ENCODE measurements around the gene KRTAP12-2.
"Not testable (repeated sequence)": the region's sequence is repeated elsewhere in the genome, so short reads cannot be mapped to it uniquely, and the experiment has no call there.

The KRTAP12-2 gene

GRCh38 chr21:44671911-44672310 is 5.2 kb upstream of the KRTAP12-2 start:
- H3K27me3 Mint-ChIP-seq: no peaks in the 10 kb centered on the region
- H3K4me1 Mint-ChIP-seq: no peaks in the 10 kb centered on the region
- no peak overlapping the region for H3K4me3 Mint-ChIP-seq
- H3K9me3 Mint-ChIP-seq: peaks cover 24% of the 10 kb centered on the region
- H3K27ac Mint-ChIP-seq: no peak overlapping the region
- peaks cover 12% of the 10 kb centered on the region for H3K36me3 Mint-ChIP-seq

DNA sequence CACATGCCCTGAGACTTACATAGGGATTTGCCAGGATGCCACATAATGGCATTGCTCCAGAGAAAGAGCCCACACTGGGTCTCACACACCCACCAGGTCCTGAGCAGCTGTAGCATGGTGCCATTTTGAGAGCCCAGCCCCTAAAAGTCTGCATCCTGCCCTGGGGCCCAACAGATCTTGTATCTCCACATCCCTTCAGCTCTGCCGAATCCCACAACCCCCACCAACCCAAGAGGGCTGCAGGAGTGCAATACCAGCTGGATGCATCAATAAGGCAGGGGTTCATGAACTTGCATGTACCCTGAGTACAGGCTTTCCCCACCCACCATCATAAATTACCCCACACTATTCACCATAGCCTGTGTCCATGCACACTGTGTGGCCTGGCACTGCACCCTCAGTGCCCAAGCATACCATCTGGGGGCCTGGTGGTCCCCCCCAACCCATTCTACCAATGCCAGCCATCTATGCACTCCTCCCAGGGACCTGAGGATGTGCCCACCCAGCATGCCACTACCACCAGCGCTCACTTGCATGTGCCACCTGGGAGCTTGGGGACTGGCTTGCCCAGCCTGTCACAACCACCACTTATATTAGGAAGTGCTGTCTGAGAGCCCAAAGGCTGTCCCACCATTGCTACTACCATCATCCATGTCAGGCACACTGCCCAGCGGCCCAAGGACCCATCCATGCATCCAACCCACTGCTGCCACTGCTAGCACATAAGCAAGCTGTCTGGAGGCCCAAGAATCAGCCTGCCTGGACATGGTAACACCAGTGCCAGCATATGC is 4.1 kb upstream of the KRTAP12-2 start:
- no peak overlapping the region for H3K4me3 Mint-ChIP-seq
- H3K9me3 Mint-ChIP-seq: peaks cover 24% of the 10 kb centered on the region
- peaks cover 3% of the 10 kb centered on the region for H3K4me1 Mint-ChIP-seq
- H3K27ac Mint-ChIP-seq: no peak overlapping the region
- no peaks in the 10 kb centered on the region for H3K27me3 Mint-ChIP-seq
- H3K36me3 Mint-ChIP-seq: peaks cover 12% of the 10 kb centered on the region

GRCh38 chr21:44667612-44668011 is 885 bp upstream of the KRTAP12-2 start:
- H3K27me3 Mint-ChIP-seq: no peaks in the 10 kb centered on the region
- H3K9me3 Mint-ChIP-seq: peaks cover 5% of the 10 kb centered on the region
- H3K36me3 Mint-ChIP-seq: peaks cover 7% of the 10 kb centered on the region
- H3K27ac Mint-ChIP-seq: no peak overlapping the region
- no peak overlapping the region for H3K4me3 Mint-ChIP-seq
- peaks cover 3% of the 10 kb centered on the region for H3K4me1 Mint-ChIP-seq

DNA sequence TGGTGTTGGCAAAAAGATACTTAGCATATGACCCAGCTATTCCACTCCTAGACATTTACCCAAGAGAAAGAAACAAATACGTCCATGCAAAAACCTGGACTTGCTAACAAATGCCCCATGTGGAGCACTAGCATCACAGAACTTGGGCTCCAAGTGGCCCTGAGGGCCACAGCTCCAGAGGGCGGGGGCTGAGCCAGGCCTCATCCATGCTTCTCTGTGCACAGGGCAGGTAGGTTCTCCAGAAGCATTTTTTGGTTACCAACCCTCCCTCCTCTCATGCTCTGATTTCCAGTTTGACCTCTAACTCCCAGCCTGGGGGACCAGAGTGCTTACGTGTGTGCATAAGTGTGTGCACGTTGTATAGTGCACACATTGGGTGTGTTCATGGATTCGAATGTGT is 2.0 kb downstream of the KRTAP12-2 start:
- peak overlapping the region; percentile 73 for H3K27ac Mint-ChIP-seq
- H3K36me3 Mint-ChIP-seq: peaks cover 3% of the 10 kb centered on the region
- peaks cover 7% of the 10 kb centered on the region for H3K4me1 Mint-ChIP-seq
- no peak overlapping the region for H3K4me3 Mint-ChIP-seq
- H3K9me3 Mint-ChIP-seq: peaks cover 12% of the 10 kb centered on the region
- H3K27me3 Mint-ChIP-seq: no peaks in the 10 kb centered on the region

DNA sequence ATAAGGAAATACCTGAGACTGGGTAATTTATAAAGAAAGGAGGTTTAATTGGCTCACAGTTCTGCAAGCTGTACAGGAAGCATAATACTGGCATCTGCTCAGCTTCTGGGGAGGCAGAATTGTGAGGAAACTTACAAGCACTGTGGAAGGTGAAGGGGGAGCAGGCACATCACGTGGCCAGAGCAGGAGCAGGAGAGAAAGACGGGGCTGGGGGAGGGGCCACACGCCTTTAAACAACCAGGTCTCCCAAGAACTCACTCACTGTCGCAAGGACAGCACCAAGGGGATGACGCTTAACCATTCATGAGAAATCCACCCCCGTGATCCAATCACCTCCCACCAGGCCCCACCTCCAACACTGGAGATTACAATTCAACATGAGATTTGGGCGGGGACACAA is 5.2 kb downstream of the KRTAP12-2 start:
- Mint-ChIP-seq H3K9me3 (peaks cover 14% of the 10 kb centered on the region), H3K4me1 (peaks cover 38% of the 10 kb centered on the region), H3K27ac (peak overlapping the region; percentile 20)
- not testable (repeated sequence) for H3K4me3 Mint-ChIP-seq, H3K27me3 Mint-ChIP-seq, H3K36me3 Mint-ChIP-seq

GRCh38 chr21:44658913-44659595 is 7.7 kb downstream of the KRTAP12-2 start:
- Mint-ChIP-seq H3K4me3 (peak overlapping the region; percentile 76), H3K27me3 (no peaks in the 10 kb centered on the region), H3K4me1 (peaks cover 60% of the 10 kb centered on the region), H3K36me3 (peaks cover 12% of the 10 kb centered on the region), H3K27ac (peak overlapping the region; percentile 93), H3K9me3 (peaks cover 20% of the 10 kb centered on the region)

DNA sequence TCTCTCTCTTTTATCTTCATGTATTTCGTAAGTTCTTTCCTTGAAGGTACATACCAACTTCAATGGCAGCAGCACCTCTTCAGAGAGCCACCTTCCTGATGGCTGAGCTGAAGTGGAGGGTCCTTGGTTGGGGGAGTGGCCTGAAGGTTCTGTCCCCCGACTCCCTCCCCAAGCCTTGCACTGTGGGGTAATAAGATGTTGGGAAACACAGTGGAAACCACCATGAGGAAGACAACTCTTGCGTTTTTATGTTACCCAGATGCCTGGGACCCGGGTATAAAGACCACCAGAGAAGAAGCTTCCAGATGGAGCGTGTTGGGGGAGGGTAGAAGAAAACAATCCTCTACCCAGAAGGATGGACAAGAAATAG is 8.2 kb downstream of the KRTAP12-2 start:
- Mint-ChIP-seq H3K9me3 (peaks cover 20% of the 10 kb centered on the region), H3K27ac (peak overlapping the region; percentile 93), H3K27me3 (no peaks in the 10 kb centered on the region), H3K4me1 (peaks cover 65% of the 10 kb centered on the region), H3K36me3 (peaks cover 12% of the 10 kb centered on the region), H3K4me3 (peak overlapping the region; percentile 76)

GRCh38 chr21:44657635-44658540 is 8.8 kb downstream of the KRTAP12-2 start, which contains the start of gene KRTAP12-3:
TSS of gene KRTAP12-3 (plus strand) at chr21:44657932. CDS start at chr21:44657980, 48 bp downstream.
- Mint-ChIP-seq H3K4me3 (peak within 1 kb of the TSS; percentile 76), H3K4me1 (peaks cover 68% of the 10 kb centered on the region), H3K27me3 (no peaks in the 10 kb centered on the region), H3K27ac (peak within 1 kb of the TSS; percentile 93), H3K36me3 (peaks cover 12% of the 10 kb centered on the region), H3K9me3 (peaks cover 20% of the 10 kb centered on the region)

DNA sequence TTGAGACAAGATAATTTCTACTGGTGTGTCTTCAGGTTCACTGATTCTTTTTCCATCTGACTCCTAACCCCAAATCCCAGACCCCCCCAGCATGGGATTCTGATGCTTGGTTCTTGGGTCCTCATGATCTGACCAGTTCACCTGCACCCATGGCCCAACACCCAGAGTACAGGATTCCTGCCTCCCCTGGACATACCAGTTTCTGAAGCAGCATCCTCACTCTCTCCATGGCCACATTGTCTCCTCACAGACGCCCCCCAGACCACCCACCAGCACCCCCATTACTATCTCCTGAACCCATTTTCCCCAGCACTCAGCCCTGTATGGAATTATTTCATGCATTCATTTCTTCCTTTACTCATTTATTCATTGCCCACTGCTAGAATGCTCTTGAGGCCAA is 9.9 kb downstream of the KRTAP12-2 start:
- peak overlapping the region; percentile 84 for H3K27ac Mint-ChIP-seq
- H3K4me3 Mint-ChIP-seq: peak overlapping the region; percentile 76
- peaks cover 68% of the 10 kb centered on the region for H3K4me1 Mint-ChIP-seq
- peaks cover 19% of the 10 kb centered on the region for H3K9me3 Mint-ChIP-seq
- no peaks in the 10 kb centered on the region for H3K27me3 Mint-ChIP-seq
- H3K36me3 Mint-ChIP-seq: peaks cover 12% of the 10 kb centered on the region

DNA sequence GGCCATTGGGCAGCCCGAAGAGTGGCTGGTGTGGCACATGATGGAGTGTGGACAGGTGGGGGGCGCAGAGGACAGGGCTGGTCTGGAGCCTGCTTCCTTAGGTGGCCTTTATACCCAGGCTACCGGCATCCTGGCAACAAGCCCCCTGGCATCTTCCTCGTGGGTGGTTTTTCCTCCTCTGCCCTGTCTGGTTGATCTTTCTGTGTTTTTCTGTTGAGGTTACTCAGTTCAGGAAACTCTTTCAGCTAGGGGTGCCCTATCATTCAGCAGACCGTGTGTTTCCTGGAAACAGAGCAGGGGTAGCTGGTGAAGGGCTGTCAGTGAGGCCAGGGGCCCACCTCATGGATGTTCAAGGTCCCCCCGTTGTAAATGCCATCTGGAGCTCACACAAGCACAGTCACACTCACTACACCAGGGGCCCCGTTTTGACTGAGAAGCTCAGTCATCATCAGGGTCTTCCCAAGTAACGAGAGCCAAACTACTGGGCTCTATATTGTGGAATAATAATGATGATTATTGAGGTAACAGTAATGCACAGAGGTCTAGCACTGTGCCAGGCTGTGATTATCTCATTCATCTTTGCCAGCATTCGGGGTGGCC is 12.1 kb downstream of the KRTAP12-2 start, which contains the start of gene KRTAP12-4:
TSS of gene KRTAP12-4 (minus strand) at position 84 of the 600 bp plus-strand sequence. CDS start at position 39, 45 bp downstream.
- Mint-ChIP-seq H3K27me3 (no peaks in the 10 kb centered on the region), H3K4me1 (peaks cover 67% of the 10 kb centered on the region), H3K4me3 (peak within 1 kb of the TSS; percentile 36), H3K27ac (peak within 1 kb of the TSS; percentile 65), H3K36me3 (peaks cover 11% of the 10 kb centered on the region), H3K9me3 (peaks cover 13% of the 10 kb centered on the region)

DNA sequence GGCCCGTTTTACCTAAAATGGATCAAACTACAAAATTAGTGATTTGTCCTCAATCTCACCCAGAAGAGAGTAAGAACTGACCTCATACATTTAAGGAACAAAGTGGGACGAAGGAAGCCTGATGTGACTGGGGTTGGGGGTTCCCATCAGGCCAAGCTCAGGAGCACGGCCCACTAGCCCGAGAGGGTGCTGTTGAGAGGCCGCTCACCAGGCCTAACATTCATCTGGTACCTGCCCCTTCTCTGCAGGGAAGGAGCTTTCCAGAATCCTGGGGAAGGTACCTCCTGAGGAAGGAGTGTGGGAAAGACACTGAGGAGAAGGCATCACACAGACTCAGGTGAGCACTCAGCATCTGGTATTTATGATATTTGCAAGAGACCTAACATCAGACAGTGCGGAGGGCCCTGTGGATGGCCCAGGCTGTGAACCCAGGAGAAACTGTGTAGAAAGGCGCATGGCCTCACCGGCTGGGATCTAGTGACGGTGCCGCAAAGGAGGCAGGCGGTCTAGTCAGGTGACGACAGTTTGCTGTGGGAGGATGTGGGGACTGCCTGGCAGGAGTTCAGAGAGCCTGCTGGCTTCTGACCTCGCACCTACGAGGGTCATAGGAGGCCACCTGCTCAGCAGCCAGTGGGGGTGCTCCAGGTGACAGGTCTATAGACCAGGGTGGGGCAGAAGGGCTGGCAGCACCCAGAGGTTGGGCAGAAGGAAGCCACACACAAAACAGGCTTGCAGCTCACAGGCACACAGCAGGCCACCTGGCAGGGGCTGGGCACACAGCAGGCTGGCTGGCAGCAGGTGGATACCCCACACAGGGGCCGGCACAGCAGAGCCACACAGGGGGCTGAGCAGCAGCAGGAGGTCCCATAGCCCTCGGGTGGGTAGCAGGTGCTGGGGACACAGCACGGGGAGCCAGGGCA is 12.8 kb downstream of the KRTAP12-2 start:
- Mint-ChIP-seq H3K9me3 (peaks cover 13% of the 10 kb centered on the region), H3K4me1 (peaks cover 60% of the 10 kb centered on the region), H3K27ac (peak overlapping the region; percentile 53), H3K27me3 (no peaks in the 10 kb centered on the region), H3K4me3 (peak overlapping the region; percentile 26), H3K36me3 (peaks cover 11% of the 10 kb centered on the region)

- Mint-ChIP-seq H3K4me1 (peaks cover 52% of the 10 kb centered on the region), H3K36me3 (peaks cover 11% of the 10 kb centered on the region), H3K4me3 (no peak overlapping the region), H3K27ac (no peak overlapping the region), H3K27me3 (no peaks in the 10 kb centered on the region), H3K9me3 (peaks cover 13% of the 10 kb centered on the region)
These were observed 13.6 kb downstream of the KRTAP12-2 start for GRCh38 chr21:44653123-44653522.

GRCh38 chr21:44650973-44651675 is 15.6 kb downstream of the KRTAP12-2 start:
- H3K27ac Mint-ChIP-seq: peak overlapping the region; percentile 51
- H3K9me3 Mint-ChIP-seq: peaks cover 1% of the 10 kb centered on the region
- H3K36me3 Mint-ChIP-seq: peaks cover 2% of the 10 kb centered on the region
- no peak overlapping the region for H3K4me3 Mint-ChIP-seq
- H3K4me1 Mint-ChIP-seq: peaks cover 32% of the 10 kb centered on the region
- H3K27me3 Mint-ChIP-seq: no peaks in the 10 kb centered on the region

Measured in activated naive CD4-positive, alpha-beta T cell treated with anti-CD3 and anti-CD28 coated beads, Interleukin-2, amount 50 U/mL, for 24 hours (primary cell).